HG02642 (cell line): Measurements from ENCODE around the gene GRIPAP1.

ENCODE experiments used
- ATAC-seq: cut with Tn5 transposase; IDR thresholded peaks from one replicate; pipeline ENCODE4 v1.9.1; 2021; ENCODE audit warnings: mild to moderate bottlenecking; ENCODE audit not compliant: unreplicated experiment, poor library complexity

GRIPAP1 gene

GRCh38 chrX:48966796-48967579, 35.1 kb downstream of the GRIPAP1 start:
- no peak for ATAC-seq

- no peak for ATAC-seq
Observed at GRCh38 chrX:48965959-48966358, 36.1 kb downstream of the GRIPAP1 start.

- no peak for ATAC-seq
Observed at GRCh38 chrX:48961585-48962091, 40.4 kb downstream of the GRIPAP1 start.

- no peak for ATAC-seq
Observed at GRCh38 chrX:48960291-48960690, 41.8 kb downstream of the GRIPAP1 start.

GRCh38 chrX:48958635-48959094, 43.4 kb downstream of the GRIPAP1 start:
- ATAC-seq: no peak

- peak; percentile 88 for ATAC-seq
Observed at GRCh38 chrX:48957827-48958634, 44.0 kb downstream of the GRIPAP1 start.

- peak; percentile 42 for ATAC-seq
Observed at GRCh38 chrX:48957477-48957826, 44.6 kb downstream of the GRIPAP1 start, which contains the start of gene OTUD5. Gene OTUD5 (minus strand): TSS chrX:48957607. CDS start chrX:48957570, 37 bp downstream.

- no peak for ATAC-seq
Observed at GRCh38 chrX:48956728-48957414, 45.2 kb downstream of the GRIPAP1 start.

GRCh38 chrX:48948589-48948988, 53.5 kb downstream of the GRIPAP1 start:
- no peak for ATAC-seq

- no peak for ATAC-seq
Observed at GRCh38 chrX:48945517-48946348, 56.3 kb downstream of the GRIPAP1 start.

- no peak for ATAC-seq
Observed at GRCh38 chrX:48942895-48943294, 59.2 kb downstream of the GRIPAP1 start.

- no peak for ATAC-seq
Observed at GRCh38 chrX:48940404-48940955, 61.6 kb downstream of the GRIPAP1 start.

GRCh38 chrX:48939524-48940228, 62.4 kb downstream of the GRIPAP1 start:
- ATAC-seq: peak; percentile 22

GRCh38 chrX:48938721-48939425, 63.2 kb downstream of the GRIPAP1 start:
- peak; percentile 54 for ATAC-seq

GRCh38 chrX:48937054-48937907, 64.8 kb downstream of the GRIPAP1 start:
- peak; percentile 62 for ATAC-seq

GRCh38 chrX:48936429-48937053, 65.5 kb downstream of the GRIPAP1 start:
- peak; percentile 2 for ATAC-seq

- ATAC-seq: no peak
Observed at GRCh38 chrX:48935301-48935670, 66.8 kb downstream of the GRIPAP1 start.
